Spleen (tissue), 11 donors: Measurements from ENCODE around the gene SLC4A9. TPM values are rescaled to one million over a fixed set of nuclear protein-coding genes. Genes with fewer than 3 reads are reported as not detected.

Experiments used
- DNase-seq: peaks from one replicate; pipeline ENCODE4 v3.0.0-alpha.2; 2020
- H3K27ac ChIP-seq, 8 donors: fragments of 200-600 bp; sonication (generic) in 7 of 8; 1 replicate in 4 of 8; 2 replicates in 4 of 8; pipeline versions ENCODE4 v1.5.0 to v1.8.0; 2016 to 2021; ENCODE audit warnings: inconsistent platforms in 4 of 8, mild to moderate bottlenecking in 4 of 8, moderate library complexity in 1 of 8
- H3K27me3 ChIP-seq, 7 donors: fragments of 200-600 bp; sonication (generic) in 6 of 7; replicated peaks in 1 of 7; 1 replicate in 4 of 7; 2 replicates in 3 of 7; pipeline versions ENCODE4 v1.5.0 to v1.8.0; 2016 to 2021; ENCODE audit warnings: inconsistent platforms in 3 of 7, mild to moderate bottlenecking in 1 of 7
- H3K36me3 ChIP-seq, 6 donors: fragments of 200-600 bp; sonication (generic) in 5 of 6; 1 replicate in 4 of 6; 2 replicates in 2 of 6; pipeline versions ENCODE4 v1.5.0 to v1.8.0; 2016 to 2021; ENCODE audit warnings: inconsistent platforms in 2 of 6
- H3K4me1 ChIP-seq, 6 donors: fragments of 200-600 bp; sonication (generic) in 5 of 6; 1 replicate in 3 of 6; 2 replicates in 3 of 6; pipeline versions ENCODE4 v1.5.0 to v1.8.0; 2016 to 2021; ENCODE audit warnings: inconsistent platforms in 3 of 6
- H3K4me3 ChIP-seq, 8 donors: fragments of 200-600 bp; sonication (generic) in 7 of 8; 1 replicate in 4 of 8; 2 replicates in 4 of 8; pipeline versions ENCODE4 v1.5.0 to v1.8.0; 2016 to 2021; ENCODE audit warnings: inconsistent platforms in 4 of 8, mild to moderate bottlenecking in 4 of 8, moderate library complexity in 2 of 8
- H3K9me3 ChIP-seq, 8 donors: fragments of 200-600 bp; sonication (generic) in 7 of 8; 1 replicate in 4 of 8; 2 replicates in 4 of 8; pipeline versions ENCODE4 v1.5.0 to v1.8.0; 2016 to 2021; ENCODE audit warnings: inconsistent platforms in 4 of 8
- POLR2A ChIP-seq, 3 donors: fragments of 450-650 bp; IDR thresholded peaks; one replicate each; pipeline ENCODE4 v1.5.1; 2017; ENCODE audit warnings: antibody characterized with exemption in 3 of 3, mild to moderate bottlenecking in 1 of 3
- POLR2AphosphoS5 ChIP-seq, 3 donors: sonication (generic); formaldehyde crosslinking; IDR thresholded peaks; one replicate each; pipeline ENCODE4 v1.5.1; 2017; ENCODE audit warnings: antibody characterized with exemption in 3 of 3
- WGBS, 5 donors: extraction: QIAGEN DNeasy Blood & Tissue Kit in 3 of 5; methylation state at CpG; one replicate each; pipeline versions ENCODE4 v1.1.5 to v1.1.7; 2013 to 2018; 5-methylcytosine and 5-hydroxymethylcytosine counted together
- intact Hi-C: fragments of 100-400 bp; cut with DNase I; formaldehyde crosslinking; loops from one replicate; pipeline ENCODE4 v1.15.0; 2023; ENCODE audit warnings: low total_unique reads
- polyA plus RNA-seq, 3 donors: library from polyadenylated mRNA; stranded (reverse); fragments of 200-250 nt; gene quantifications; one replicate each; pipeline ENCODE4 v1.2.1, GENCODE V29; 2013
- total RNA-seq, 7 donors: library from RNA; depleted of rRNA in 3 of 7; stranded (reverse); fragments of >200 nt in 3 of 7; fragmentation: NEBNext Ultra II Directional in 4 of 7; extraction: Animal tissue kit (Norgen Biotek cat#: 25700) in 4 of 7; gene quantifications; one replicate each; pipeline versions ENCODE4 v1.1.0 to v1.2.1, GENCODE V29; 2016 to 2021
- TF ChIP-seq, protein P1 (sequence below), 11 experiments: fragments of 200-600 bp in 7 of 11; fragments of 450-650 bp in 4 of 11; sonication (generic) in 4 of 11; IDR thresholded peaks in 8 of 11; conservative IDR thresholded peaks in 3 of 11; 1 replicate in 7 of 11; 2 replicates in 4 of 11; pipeline versions ENCODE4 v1.4.0 to v1.8.0; 2016 to 2021; ENCODE audit warnings: antibody characterized with exemption in 11 of 11, inconsistent platforms in 4 of 11, mild to moderate bottlenecking in 1 of 11
- donor health status: healthy with polysubstance abuse.
- donor health status: DM: no; HTN: no; CAD: no; lungs with moderate emphysema.
- donor health status: DM: no; HTN: no; CAD: no.
- donor health status: Bipolar disorder and iron deficiency.
- donor health status: healthy.
- donor health status: DM: no; HTN: no; CAD: no.
- donor health status: DM: yes; HTN: yes; CAD: no.

The SLC4A9 gene
- total and polyA plus RNA-seq, 10 donors: 0.03 to 0.54 (median 0.10) TPM; not detected in 3

DNA sequence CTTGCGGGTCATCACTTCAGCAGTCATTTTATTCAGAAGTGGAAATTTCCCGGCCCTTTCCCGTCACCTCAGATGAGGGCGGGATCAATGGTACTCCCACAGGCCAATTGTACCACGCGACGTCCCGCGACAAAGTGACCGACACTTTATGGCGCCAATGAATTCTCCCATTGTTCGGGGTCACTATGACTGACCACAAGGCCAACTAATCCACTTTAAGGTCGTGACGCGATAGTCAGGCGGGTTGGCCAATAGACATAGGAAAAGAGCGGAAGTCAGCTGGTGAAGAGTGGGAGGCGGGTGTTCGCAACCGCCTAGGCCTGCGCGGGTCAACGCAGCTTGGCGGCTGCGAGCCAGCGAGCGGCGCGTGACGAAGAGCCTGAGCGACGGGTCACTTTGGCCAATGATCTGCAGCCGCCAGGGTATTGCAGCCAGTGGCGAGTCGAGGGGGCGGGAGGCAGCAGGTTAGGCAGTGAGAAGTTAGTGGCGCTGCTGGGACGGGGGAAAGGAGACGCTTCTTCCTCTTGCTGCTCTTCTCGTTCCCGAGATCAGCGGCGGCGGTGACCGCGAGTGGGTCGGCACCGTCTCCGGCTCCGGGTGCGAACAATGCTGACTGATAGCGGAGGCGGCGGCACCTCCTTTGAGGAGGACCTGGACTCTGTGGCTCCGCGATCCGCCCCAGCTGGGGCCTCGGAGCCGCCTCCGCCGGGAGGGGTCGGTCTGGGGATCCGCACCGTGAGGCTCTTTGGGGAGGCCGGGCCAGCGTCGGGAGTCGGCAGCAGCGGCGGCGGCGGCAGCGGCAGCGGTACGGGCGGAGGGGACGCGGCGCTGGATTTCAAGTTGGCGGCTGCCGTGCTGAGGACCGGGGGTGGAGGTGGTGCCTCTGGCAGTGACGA, 41.6 kb downstream of the SLC4A9 start, which contains the start of gene ANKHD1:
Gene ANKHD1, plus strand, starts transcription at position 472 of the 896 bp plus-strand sequence. Its CDS starts 135 bp downstream, at position 607.
- Histone ChIP-seq H3K36me3 (peaks cover 0 to 14% (median 0%) of the 10 kb centered on the region in 6 donors), H3K4me1 (peaks cover 25 to 62% (median 51%) of the 10 kb centered on the region in 6 donors), H3K27ac (peak within 1 kb of the TSS; percentile 92 to 100 (median 98)), H3K9me3 (no peaks in the 10 kb centered on the region), H3K27me3 (no peaks in the 10 kb centered on the region), H3K4me3 (peak within 1 kb of the TSS; percentile 86 to 99 (median 96))
- 0 to 1% (median 0%) methylated on average over 62 to 83 of the region's 83 CpGs for WGBS, 5 donors
- peak; percentile 98 to 99 (median 98) for TF ChIP-seq POLR2AphosphoS5 (IDR thresholded peaks at IDR 0.05)
- TF ChIP-seq, protein P1, sequence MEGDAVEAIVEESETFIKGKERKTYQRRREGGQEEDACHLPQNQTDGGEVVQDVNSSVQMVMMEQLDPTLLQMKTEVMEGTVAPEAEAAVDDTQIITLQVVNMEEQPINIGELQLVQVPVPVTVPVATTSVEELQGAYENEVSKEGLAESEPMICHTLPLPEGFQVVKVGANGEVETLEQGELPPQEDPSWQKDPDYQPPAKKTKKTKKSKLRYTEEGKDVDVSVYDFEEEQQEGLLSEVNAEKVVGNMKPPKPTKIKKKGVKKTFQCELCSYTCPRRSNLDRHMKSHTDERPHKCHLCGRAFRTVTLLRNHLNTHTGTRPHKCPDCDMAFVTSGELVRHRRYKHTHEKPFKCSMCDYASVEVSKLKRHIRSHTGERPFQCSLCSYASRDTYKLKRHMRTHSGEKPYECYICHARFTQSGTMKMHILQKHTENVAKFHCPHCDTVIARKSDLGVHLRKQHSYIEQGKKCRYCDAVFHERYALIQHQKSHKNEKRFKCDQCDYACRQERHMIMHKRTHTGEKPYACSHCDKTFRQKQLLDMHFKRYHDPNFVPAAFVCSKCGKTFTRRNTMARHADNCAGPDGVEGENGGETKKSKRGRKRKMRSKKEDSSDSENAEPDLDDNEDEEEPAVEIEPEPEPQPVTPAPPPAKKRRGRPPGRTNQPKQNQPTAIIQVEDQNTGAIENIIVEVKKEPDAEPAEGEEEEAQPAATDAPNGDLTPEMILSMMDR (IDR thresholded peaks at IDR 0.05 in 8 of 11, conservative IDR thresholded peaks at IDR 0.05 in 3 of 11): peak in 5 of 11 experiments; percentile 8 to 44 (median 36)
- TF ChIP-seq POLR2A (IDR thresholded peaks at IDR 0.05): peak; percentile 68 to 96 (median 88)
- peak; percentile 99 for DNase-seq
- intact Hi-C loops: no loop called here

DNA sequence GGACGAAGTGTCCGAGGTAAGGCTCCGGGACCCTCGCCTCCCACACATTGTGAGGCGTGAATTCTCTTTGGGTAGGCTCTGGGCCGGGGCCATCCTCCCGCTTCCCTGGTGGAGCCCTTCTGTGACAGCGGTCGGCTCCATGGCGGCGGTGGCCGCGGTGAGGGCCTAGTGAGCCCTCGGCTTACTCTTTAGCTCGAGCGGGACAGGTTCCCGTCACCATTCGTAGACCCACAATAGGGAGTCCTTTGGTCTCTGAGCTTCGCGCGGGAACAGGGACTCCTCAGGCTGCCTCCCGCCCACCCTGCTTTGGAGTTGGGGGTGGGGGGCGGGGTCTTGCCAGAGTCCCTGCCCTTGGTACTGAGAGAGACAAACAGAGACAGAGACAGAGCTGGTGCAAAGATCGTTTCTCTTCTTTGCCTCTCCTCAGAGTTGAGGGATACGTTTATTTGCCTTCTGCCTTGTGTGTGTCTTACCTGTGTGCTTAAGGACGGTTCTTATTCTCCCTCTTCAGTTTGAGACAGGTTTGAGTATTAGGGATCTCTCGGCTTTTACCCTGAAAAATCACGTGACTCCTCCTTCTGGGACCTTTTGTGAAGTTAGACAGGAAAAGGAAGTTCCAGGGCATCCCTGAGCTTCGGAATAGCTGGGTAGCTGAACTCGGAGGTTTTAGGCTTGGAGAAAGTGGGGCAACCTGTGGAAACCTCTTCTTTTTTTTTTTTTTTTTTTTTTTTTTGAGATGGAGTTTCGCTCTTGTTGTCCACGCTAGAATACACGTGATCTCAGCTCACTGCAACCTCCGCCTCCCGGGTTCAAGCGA, 42.5 kb downstream of the SLC4A9 start:
- Histone ChIP-seq H3K27me3 (no peaks in the 10 kb centered on the region), H3K9me3 (no peaks in the 10 kb centered on the region), H3K4me3 (peak overlapping the region; percentile 86 to 99 (median 96)), H3K4me1 (peaks cover 25 to 71% (median 58%) of the 10 kb centered on the region in 6 donors), H3K27ac (peak overlapping the region; percentile 92 to 100 (median 98)), H3K36me3 (peaks cover 0 to 20% (median 0%) of the 10 kb centered on the region in 6 donors)
- intact Hi-C loops: no loop called here
- 1 to 5% (median 2%) methylated on average over 31 to 36 of the region's 36 CpGs for WGBS, 5 donors
- TF ChIP-seq POLR2AphosphoS5 (IDR thresholded peaks at IDR 0.05) (no peak), POLR2A (IDR thresholded peaks at IDR 0.05) (no peak)
- TF ChIP-seq, protein P1 (IDR thresholded peaks at IDR 0.05 in 8 of 11, conservative IDR thresholded peaks at IDR 0.05 in 3 of 11): no peak
- DNase-seq: no peak

DNA sequence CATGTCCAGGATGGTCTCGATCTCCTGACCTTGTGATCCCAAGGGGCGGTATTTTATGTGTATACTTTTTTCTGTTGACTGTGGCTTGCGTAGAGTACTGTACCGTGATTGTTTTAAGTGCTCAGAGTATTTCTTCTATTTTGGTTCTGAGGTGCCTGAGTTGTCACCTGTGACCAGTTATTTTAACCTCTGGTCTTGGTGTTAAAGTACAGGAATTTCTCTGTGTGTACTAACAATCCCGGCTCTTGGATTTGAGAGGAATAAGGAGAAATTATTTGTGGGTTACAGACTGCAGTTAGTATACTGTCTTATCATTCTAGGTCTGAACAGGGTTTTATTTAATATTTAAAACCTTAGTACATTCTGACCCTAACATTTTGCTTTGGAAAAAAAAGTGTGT, 43.6 kb downstream of the SLC4A9 start:
- Histone ChIP-seq H3K9me3 (no peaks in the 10 kb centered on the region), H3K36me3 (peaks cover 0 to 25% (median 0%) of the 10 kb centered on the region in 6 donors), H3K27me3 (no peaks in the 10 kb centered on the region), H3K27ac (peak overlapping the region in 3 of 8 donors; percentile 97 to 100 (median 97)), H3K4me1 (peaks cover 25 to 82% (median 69%) of the 10 kb centered on the region in 6 donors), H3K4me3 (peak overlapping the region in 7 of 8 donors; percentile 86 to 99 (median 96))
- WGBS, 5 donors: 50 to 74% (median 71%) methylated on average over 5 of the region's 5 CpGs
- TF ChIP-seq POLR2A (IDR thresholded peaks at IDR 0.05): no peak
- TF ChIP-seq, protein P1 (IDR thresholded peaks at IDR 0.05 in 8 of 11, conservative IDR thresholded peaks at IDR 0.05 in 3 of 11): no peak
- no peak for TF ChIP-seq POLR2AphosphoS5 (IDR thresholded peaks at IDR 0.05)
- no peak for DNase-seq
- intact Hi-C loops: no loop called here
